ENCODE results near the gene SUGCT.

Gene SUGCT

GRCh38 chr7:40418983-40419382 lies 284.2 kb downstream of the SUGCT start:
- no peak for DNase-seq

GRCh38 chr7:40419806-40420205 lies 285.0 kb downstream of the SUGCT start:
- no peak for DNase-seq

- no peak for DNase-seq
These were observed 286.6 kb downstream of the SUGCT start for GRCh38 chr7:40421433-40421832.

GRCh38 chr7:40425696-40426095 lies 290.9 kb downstream of the SUGCT start:
- no peak for DNase-seq

GRCh38 chr7:40428421-40428820 lies 293.6 kb downstream of the SUGCT start:
- no peak for DNase-seq

- DNase-seq, result no peak
These were observed 295.0 kb downstream of the SUGCT start for GRCh38 chr7:40429826-40430225.

GRCh38 chr7:40432046-40432445 lies 297.2 kb downstream of the SUGCT start:
- no peak for DNase-seq

GRCh38 chr7:40436710-40437109 lies 301.9 kb downstream of the SUGCT start:
- no peak for DNase-seq

GRCh38 chr7:40437498-40437897 lies 302.7 kb downstream of the SUGCT start:
- no peak for DNase-seq

GRCh38 chr7:40437936-40438634 lies 303.3 kb downstream of the SUGCT start:
- no peak for DNase-seq

- DNase-seq, result no peak
These were observed 304.9 kb downstream of the SUGCT start for GRCh38 chr7:40439686-40440085.

GRCh38 chr7:40447345-40447744 lies 312.5 kb downstream of the SUGCT start:
- no peak for DNase-seq

- DNase-seq, result no peak
These were observed 320.7 kb downstream of the SUGCT start for GRCh38 chr7:40455485-40455884.

GRCh38 chr7:40457776-40458480 lies 323.1 kb downstream of the SUGCT start:
- no peak for DNase-seq

- no peak for DNase-seq
These were observed 328.6 kb downstream of the SUGCT start for GRCh38 chr7:40463446-40463845.

GRCh38 chr7:40468891-40469864 lies 334.4 kb downstream of the SUGCT start:
- no peak for DNase-seq

- no peak for DNase-seq
These were observed 335.3 kb downstream of the SUGCT start for GRCh38 chr7:40470091-40470592.

- no peak for DNase-seq
These were observed 336.0 kb downstream of the SUGCT start for GRCh38 chr7:40470817-40471216.

GRCh38 chr7:40471891-40472290 lies 337.1 kb downstream of the SUGCT start:
- no peak for DNase-seq

GRCh38 chr7:40474790-40475680 lies 340.2 kb downstream of the SUGCT start:
- no peak for DNase-seq

- DNase-seq, result no peak
These were observed 340.8 kb downstream of the SUGCT start for GRCh38 chr7:40475681-40475982.

- no peak for DNase-seq
These were observed 342.3 kb downstream of the SUGCT start for GRCh38 chr7:40477094-40477493.

Measured in NCI-H1417 treated with DMSO at 0.1 percent for 48 hours (cell line).